Panc1 (cell line): ENCODE data around the gene FA2H.

Source experiments
- POLR2AphosphoS5 ChIP-seq: IDR thresholded peaks from 2 replicates; pipeline ENCODE4 v1.6.1; 2012; ENCODE audit warnings: mild to moderate bottlenecking, low read depth, low read length, moderate library complexity
- SIN3A ChIP-seq: IDR thresholded peaks from 2 replicates; pipeline ENCODE4 v1.6.1; 2012; ENCODE audit warnings: low read depth, mild to moderate bottlenecking, low read length, moderate library complexity, borderline replicate concordance; ENCODE audit not compliant: insufficient read depth
- TCF7L2 ChIP-seq: IDR thresholded peaks from 2 replicates; pipeline ENCODE4 v1.6.1; 2011; ENCODE audit warnings: mild to moderate bottlenecking, low read depth, low read length, inconsistent platforms
- TF ChIP-seq, protein P1 (sequence below): fragments of 450-650 bp; IDR thresholded peaks from 2 replicates; pipeline ENCODE4 v1.5.1; 2017; ENCODE audit warnings: mild to moderate bottlenecking
- TF ChIP-seq, protein P2 (sequence below), 2 experiments: IDR thresholded peaks; 2 replicates each; pipeline ENCODE4 v1.6.1; 2011 to 2012; ENCODE audit warnings: low read depth in 2 of 2, control low read depth in 1 of 2, low read length in 1 of 2, mild to moderate bottlenecking in 1 of 2, moderate library complexity in 1 of 2; ENCODE audit not compliant: insufficient read depth in 1 of 2

DNA sequence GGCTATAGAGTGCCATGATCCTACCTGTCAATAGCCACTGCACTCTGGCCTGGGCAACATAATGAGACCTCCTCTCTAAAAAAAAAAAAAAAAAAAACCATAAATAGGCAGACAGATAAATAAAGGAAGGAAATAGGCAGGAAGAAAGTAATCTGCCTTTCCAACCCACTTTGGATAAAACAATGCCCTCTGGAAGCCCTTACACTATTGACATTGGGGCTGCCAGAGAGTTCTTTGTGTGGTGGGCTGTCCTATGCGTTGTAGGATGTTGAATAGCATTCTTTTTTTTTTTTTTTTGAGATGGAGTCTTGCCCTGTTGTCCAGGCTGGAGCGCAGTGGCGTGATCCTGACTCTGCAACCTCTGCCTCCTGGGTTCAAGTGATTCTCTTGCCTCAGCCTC is 100.7 kb downstream of the FA2H start:
- TF ChIP-seq, protein P1, sequence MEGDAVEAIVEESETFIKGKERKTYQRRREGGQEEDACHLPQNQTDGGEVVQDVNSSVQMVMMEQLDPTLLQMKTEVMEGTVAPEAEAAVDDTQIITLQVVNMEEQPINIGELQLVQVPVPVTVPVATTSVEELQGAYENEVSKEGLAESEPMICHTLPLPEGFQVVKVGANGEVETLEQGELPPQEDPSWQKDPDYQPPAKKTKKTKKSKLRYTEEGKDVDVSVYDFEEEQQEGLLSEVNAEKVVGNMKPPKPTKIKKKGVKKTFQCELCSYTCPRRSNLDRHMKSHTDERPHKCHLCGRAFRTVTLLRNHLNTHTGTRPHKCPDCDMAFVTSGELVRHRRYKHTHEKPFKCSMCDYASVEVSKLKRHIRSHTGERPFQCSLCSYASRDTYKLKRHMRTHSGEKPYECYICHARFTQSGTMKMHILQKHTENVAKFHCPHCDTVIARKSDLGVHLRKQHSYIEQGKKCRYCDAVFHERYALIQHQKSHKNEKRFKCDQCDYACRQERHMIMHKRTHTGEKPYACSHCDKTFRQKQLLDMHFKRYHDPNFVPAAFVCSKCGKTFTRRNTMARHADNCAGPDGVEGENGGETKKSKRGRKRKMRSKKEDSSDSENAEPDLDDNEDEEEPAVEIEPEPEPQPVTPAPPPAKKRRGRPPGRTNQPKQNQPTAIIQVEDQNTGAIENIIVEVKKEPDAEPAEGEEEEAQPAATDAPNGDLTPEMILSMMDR = no peak
- TF ChIP-seq, protein P2, sequence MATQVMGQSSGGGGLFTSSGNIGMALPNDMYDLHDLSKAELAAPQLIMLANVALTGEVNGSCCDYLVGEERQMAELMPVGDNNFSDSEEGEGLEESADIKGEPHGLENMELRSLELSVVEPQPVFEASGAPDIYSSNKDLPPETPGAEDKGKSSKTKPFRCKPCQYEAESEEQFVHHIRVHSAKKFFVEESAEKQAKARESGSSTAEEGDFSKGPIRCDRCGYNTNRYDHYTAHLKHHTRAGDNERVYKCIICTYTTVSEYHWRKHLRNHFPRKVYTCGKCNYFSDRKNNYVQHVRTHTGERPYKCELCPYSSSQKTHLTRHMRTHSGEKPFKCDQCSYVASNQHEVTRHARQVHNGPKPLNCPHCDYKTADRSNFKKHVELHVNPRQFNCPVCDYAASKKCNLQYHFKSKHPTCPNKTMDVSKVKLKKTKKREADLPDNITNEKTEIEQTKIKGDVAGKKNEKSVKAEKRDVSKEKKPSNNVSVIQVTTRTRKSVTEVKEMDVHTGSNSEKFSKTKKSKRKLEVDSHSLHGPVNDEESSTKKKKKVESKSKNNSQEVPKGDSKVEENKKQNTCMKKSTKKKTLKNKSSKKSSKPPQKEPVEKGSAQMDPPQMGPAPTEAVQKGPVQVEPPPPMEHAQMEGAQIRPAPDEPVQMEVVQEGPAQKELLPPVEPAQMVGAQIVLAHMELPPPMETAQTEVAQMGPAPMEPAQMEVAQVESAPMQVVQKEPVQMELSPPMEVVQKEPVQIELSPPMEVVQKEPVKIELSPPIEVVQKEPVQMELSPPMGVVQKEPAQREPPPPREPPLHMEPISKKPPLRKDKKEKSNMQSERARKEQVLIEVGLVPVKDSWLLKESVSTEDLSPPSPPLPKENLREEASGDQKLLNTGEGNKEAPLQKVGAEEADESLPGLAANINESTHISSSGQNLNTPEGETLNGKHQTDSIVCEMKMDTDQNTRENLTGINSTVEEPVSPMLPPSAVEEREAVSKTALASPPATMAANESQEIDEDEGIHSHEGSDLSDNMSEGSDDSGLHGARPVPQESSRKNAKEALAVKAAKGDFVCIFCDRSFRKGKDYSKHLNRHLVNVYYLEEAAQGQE (IDR thresholded peaks at IDR 0.05; ENCODE audit: insufficient read depth in 1 of 2, low read depth in 2 of 2, low read length in 1 of 2) = no peak
- TF ChIP-seq SIN3A = no peak
- TF ChIP-seq POLR2AphosphoS5 = no peak
- no peak for TF ChIP-seq TCF7L2
